IMR-90 (cell line): ENCODE results near the gene GPLD1.

Experiments used
- CTCF ChIP-seq: conservative IDR thresholded peaks from 2 replicates; pipeline ENCODE4 v1.5.1; 2012; ENCODE audit warnings: mild to moderate bottlenecking, low read depth, low read length, improper control_type of control experiment
- FOS ChIP-seq: fragments of 150-350 bp; IDR thresholded peaks from 2 replicates; pipeline ENCODE4 v1.6.1; 2016; ENCODE audit warnings: low read depth, low read length
- POLR2A ChIP-seq: IDR thresholded peaks from 2 replicates; pipeline ENCODE4 v1.6.1; 2012; ENCODE audit warnings: mild to moderate bottlenecking, low read depth, low read length
- RAD21 ChIP-seq: IDR thresholded peaks from 2 replicates; pipeline ENCODE4 v1.6.1; 2012; ENCODE audit warnings: low read length, improper control_type of control experiment

GRCh38 chr6:24387818-24388217 is 101.6 kb downstream of the GPLD1 start:
- no peak for TF ChIP-seq POLR2A
- TF ChIP-seq CTCF, result no peak
- TF ChIP-seq FOS, result no peak
- no peak for TF ChIP-seq RAD21
